Fibroblast of pulmonary artery (primary cell): ENCODE data around the gene NUP214.

Experiments
- DNase-seq: peaks from one replicate; pipeline ENCODE4 v3.0.0-alpha.2; 2010; ENCODE audit warnings: low read depth
- H3K4me3 ChIP-seq: replicated peaks from 2 replicates; pipeline ENCODE4 v1.5.1; 2011; ENCODE audit warnings: low read depth, mild to moderate bottlenecking, control low read depth, low read length, moderate library complexity
- CTCF ChIP-seq: IDR thresholded peaks from 2 replicates; pipeline ENCODE4 v1.5.1; 2011; ENCODE audit warnings: mild to moderate bottlenecking, control low read depth, low read length, inconsistent platforms; ENCODE audit errors: missing control alignments

NUP214 gene

GRCh38 chr9:131177898-131178297 is 52.5 kb downstream of the NUP214 start:
- DNase-seq = no peak
- no peak for TF ChIP-seq CTCF
- H3K4me3 ChIP-seq = no peak overlapping the region

DNA sequence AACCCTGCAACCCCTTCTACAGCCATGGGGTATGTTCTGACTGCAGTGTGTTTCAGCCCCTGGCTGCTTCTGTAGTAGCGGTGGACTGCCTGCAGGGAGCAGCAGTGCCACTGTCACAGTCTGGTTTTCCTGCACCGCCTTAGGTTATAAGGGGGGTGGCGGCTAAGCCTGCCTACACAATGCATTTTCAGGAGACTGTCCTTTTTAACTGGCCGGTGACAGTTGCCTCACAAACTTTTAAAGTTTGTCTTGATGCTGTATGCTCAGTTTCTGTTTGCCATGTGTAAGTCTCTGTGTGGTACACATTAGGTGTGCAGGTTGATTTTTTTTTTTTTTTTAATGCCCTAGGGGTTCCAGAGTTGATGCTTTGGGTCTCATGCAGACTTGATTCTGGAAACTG is 53.0 kb downstream of the NUP214 start:
- no peak overlapping the region for H3K4me3 ChIP-seq
- peak; percentile 100 for TF ChIP-seq CTCF
- peak; percentile 75 for DNase-seq

DNA sequence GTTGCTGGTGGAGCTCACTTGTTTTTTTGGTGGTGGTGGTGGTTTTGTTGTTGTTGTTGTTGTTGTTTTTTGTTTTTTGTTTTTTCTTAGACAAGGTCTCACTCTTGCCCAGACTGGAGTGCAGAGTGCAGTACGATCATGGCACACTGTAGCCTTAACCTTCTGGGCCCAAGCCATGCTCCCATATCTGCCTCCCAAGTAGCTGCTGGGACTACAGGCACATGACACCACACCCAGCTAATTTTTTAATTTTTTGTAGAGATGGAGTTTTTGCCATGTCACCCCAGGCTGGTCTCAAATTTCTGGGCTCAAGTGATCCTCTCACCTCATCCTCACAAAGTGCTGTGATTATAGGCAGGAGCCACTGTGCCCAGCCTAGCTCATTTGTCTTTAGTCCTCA is 53.5 kb downstream of the NUP214 start:
- H3K4me3 ChIP-seq = no peak overlapping the region
- no peak for DNase-seq
- TF ChIP-seq CTCF = no peak

GRCh38 chr9:131179561-131180219 is 54.3 kb downstream of the NUP214 start:
- peak; percentile 81 for DNase-seq
- no peak overlapping the region for H3K4me3 ChIP-seq
- no peak for TF ChIP-seq CTCF

DNA sequence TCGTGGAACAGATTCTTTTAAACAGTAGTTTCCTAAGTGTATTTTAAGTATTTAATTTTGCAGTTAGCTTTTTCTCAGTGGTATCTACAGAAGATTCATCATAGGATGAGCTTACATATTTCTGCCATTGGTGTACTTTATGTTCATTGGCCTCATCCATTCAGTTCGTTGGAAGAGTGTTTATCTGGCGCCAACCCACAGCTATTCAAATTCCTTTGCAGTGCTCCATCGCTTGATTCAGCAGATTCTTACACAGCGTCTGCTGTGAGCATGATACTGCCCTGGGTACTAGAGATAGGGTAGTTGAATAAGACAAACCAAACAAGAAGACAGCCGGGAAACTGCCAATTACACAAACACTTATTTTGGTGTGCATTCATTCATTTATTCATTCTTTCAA is 55.1 kb downstream of the NUP214 start:
- no peak for TF ChIP-seq CTCF
- peak; percentile 79 for DNase-seq
- no peak overlapping the region for H3K4me3 ChIP-seq

DNA sequence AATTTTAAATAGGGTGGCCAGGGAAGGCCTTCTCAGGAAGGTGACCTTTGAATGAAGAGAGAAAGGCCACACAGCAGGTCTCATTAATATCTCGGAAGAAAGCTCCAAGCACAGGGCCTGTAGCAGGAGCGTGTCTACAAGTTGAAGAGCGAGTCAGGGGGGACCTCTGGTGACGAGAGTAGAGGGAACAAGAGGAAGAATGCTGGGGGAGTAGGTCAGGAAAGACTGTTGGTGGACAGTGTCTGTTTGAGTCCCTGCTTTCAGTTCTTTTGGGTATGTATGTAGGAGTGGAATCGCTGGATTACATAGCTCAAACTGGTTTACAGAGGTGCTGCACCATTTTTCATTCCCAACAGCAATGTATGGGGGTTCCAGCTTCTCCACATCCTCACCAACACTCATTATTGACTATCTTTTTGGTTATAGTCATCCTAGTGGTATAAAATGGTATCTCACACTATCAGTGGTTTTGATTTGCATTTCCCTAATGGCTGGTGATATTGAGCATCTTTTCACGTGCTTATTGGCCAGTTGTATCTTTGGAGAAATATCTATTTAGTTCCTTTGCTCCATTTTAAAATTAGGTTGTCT is 55.8 kb downstream of the NUP214 start:
- H3K4me3 ChIP-seq = no peak overlapping the region
- peak; percentile 24 for TF ChIP-seq CTCF
- no peak for DNase-seq

- H3K4me3 ChIP-seq = no peak overlapping the region
- DNase-seq = no peak
- no peak for TF ChIP-seq CTCF
Measured at GRCh38 chr9:131185924-131186323, 60.5 kb downstream of the NUP214 start.
